Measurements from ENCODE around the gene NDUFS6.

DNA sequence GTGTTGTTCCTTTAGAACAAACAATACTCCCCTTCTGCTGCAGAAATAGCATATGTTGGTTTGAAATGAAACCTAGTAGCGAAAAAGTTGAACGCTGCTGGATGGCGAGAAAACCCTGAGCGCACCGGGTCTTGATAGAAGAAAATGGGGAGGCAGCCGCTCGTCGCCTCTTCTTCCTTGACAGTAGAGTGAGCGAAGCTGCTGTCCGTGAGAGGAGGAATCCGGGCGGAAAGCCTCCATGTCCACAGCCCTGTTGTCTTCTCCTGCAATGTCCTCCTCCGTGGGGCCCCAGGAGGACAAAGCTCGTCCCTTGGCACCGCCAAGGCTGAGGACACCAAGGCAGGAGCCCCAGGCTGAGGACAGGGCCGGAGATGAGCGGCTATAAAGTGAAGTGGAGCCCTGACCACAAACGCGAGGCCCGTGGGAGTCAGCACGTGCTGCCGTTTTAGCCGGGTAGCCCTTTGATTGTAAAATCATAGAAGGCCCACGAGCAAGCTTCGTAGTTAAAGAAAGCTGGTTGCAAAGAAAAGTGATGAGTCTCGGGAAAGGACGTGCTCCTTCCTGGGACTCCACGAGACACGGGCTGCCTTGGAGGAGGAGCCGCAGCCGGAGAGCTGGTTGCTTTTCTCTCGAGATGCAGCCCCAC, 37.1 kb upstream of the NDUFS6 start:
- TF ChIP-seq GATA3 (IDR thresholded peaks at IDR 0.05; ENCODE audit: low read depth, low read length) = no peak
- no peak for TF ChIP-seq GATA2 (IDR thresholded peaks at IDR 0.05; ENCODE audit: low read depth, low read length)

Measured in SH-SY5Y (cell line).